Measurements from ENCODE around the gene DET1. TPM values are rescaled to one million over a fixed set of nuclear protein-coding genes. Genes with fewer than 3 reads are reported as not detected.
A peak's percentile ranks its signal among the peaks of the same experiment; 100 is the strongest.
"Not testable (repeated sequence)": the region's sequence is repeated elsewhere in the genome, so short reads cannot be mapped to it uniquely, and the experiment has no call there.

Gene DET1
- total and polyA plus RNA-seq, 2 donors from 2014 or later: 3.9 to 6.8 TPM

GRCh38 chr15:88479169-88479568 lies 67.3 kb downstream of the DET1 start:
- no peak for FAIRE-seq
- H3K27me3 ChIP-seq (ENCODE audit: control insufficient read depth, insufficient read depth, low read length): no peaks in the 10 kb centered on the region
- intact Hi-C loops (cut with DNase I): no loop called here
- peaks cover 0 to 6% (median 0%) of the 10 kb centered on the region in 3 donors for H3K4me1 ChIP-seq (ENCODE audit: control insufficient read depth in 2 of 3, insufficient read depth in 2 of 3, low read depth in 1 of 3, low read length in 3 of 3)
- no peak overlapping the region for H3K9ac ChIP-seq (ENCODE audit: low read length in 3 of 3)
- no peak overlapping the region for H3K27ac ChIP-seq (ENCODE audit: low read depth in 2 of 2, low read length in 2 of 2)
- peaks cover 3 to 21% (median 15%) of the 10 kb centered on the region in 3 donors for H3K36me3 ChIP-seq (ENCODE audit: control insufficient read depth in 2 of 3, insufficient read depth in 3 of 3, low read length in 3 of 3)
- TF ChIP-seq CTCF (IDR thresholded peaks at IDR 0.05; ENCODE audit: borderline replicate concordance, extremely low read depth, insufficient read depth): no peak
- no peaks in the 10 kb centered on the region for H3K9me3 ChIP-seq (ENCODE audit: control insufficient read depth in 2 of 3, insufficient read depth in 1 of 3, low read length in 3 of 3)
- DNase-seq: no peak
- H3K4me3 ChIP-seq (ENCODE audit: low read length in 3 of 3): no peak overlapping the region

- FAIRE-seq: no peak
- Histone ChIP-seq H3K27ac (ENCODE audit: low read depth in 2 of 2, low read length in 2 of 2) (no peak overlapping the region), H3K27me3 (ENCODE audit: control insufficient read depth, insufficient read depth, low read length) (no peaks in the 10 kb centered on the region), H3K9me3 (ENCODE audit: control insufficient read depth in 2 of 3, insufficient read depth in 1 of 3, low read length in 3 of 3) (no peaks in the 10 kb centered on the region), H3K9ac (ENCODE audit: low read length in 3 of 3) (no peak overlapping the region), H3K4me1 (ENCODE audit: control insufficient read depth in 2 of 3, insufficient read depth in 2 of 3, low read depth in 1 of 3, low read length in 3 of 3) (peaks cover 0 to 6% (median 0%) of the 10 kb centered on the region in 3 donors), H3K36me3 (ENCODE audit: control insufficient read depth in 2 of 3, insufficient read depth in 3 of 3, low read length in 3 of 3) (peaks cover 3 to 25% (median 19%) of the 10 kb centered on the region in 3 donors), H3K4me3 (ENCODE audit: low read length in 3 of 3) (no peak overlapping the region)
- intact Hi-C loops (cut with DNase I): no loop called here
- no peak for DNase-seq
- TF ChIP-seq CTCF (IDR thresholded peaks at IDR 0.05; ENCODE audit: borderline replicate concordance, extremely low read depth, insufficient read depth): no peak
These were observed 68.6 kb downstream of the DET1 start for GRCh38 chr15:88477904-88478303.

GRCh38 chr15:88477126-88477525 lies 69.4 kb downstream of the DET1 start:
- FAIRE-seq (no peak), DNase-seq (no peak)
- H3K27me3 ChIP-seq (ENCODE audit: control insufficient read depth, insufficient read depth, low read length): no peaks in the 10 kb centered on the region
- no peaks in the 10 kb centered on the region for H3K9me3 ChIP-seq (ENCODE audit: control insufficient read depth in 2 of 3, insufficient read depth in 1 of 3, low read length in 3 of 3)
- H3K9ac ChIP-seq (ENCODE audit: low read length in 3 of 3): no peak overlapping the region
- H3K4me3 ChIP-seq (ENCODE audit: low read length in 3 of 3): no peak overlapping the region
- intact Hi-C loops (cut with DNase I): no loop called here
- H3K36me3 ChIP-seq (ENCODE audit: control insufficient read depth in 2 of 3, insufficient read depth in 3 of 3, low read length in 3 of 3): peaks cover 5 to 25% (median 19%) of the 10 kb centered on the region in 3 donors
- H3K4me1 ChIP-seq (ENCODE audit: control insufficient read depth in 2 of 3, insufficient read depth in 2 of 3, low read depth in 1 of 3, low read length in 3 of 3): peaks cover 0 to 6% (median 0%) of the 10 kb centered on the region in 3 donors
- no peak for TF ChIP-seq CTCF (IDR thresholded peaks at IDR 0.05; ENCODE audit: borderline replicate concordance, extremely low read depth, insufficient read depth)
- no peak overlapping the region for H3K27ac ChIP-seq (ENCODE audit: low read depth in 2 of 2, low read length in 2 of 2)

GRCh38 chr15:88476635-88477060 lies 69.8 kb downstream of the DET1 start:
- no peak overlapping the region for H3K4me3 ChIP-seq (ENCODE audit: low read length in 3 of 3)
- FAIRE-seq (no peak), DNase-seq (peak in 3 of 5 donors; percentile 33 to 57 (median 49))
- peaks cover 5 to 25% (median 19%) of the 10 kb centered on the region in 3 donors for H3K36me3 ChIP-seq (ENCODE audit: control insufficient read depth in 2 of 3, insufficient read depth in 3 of 3, low read length in 3 of 3)
- H3K9me3 ChIP-seq (ENCODE audit: control insufficient read depth in 2 of 3, insufficient read depth in 1 of 3, low read length in 3 of 3): no peaks in the 10 kb centered on the region
- H3K9ac ChIP-seq (ENCODE audit: low read length in 3 of 3): no peak overlapping the region
- intact Hi-C loops (cut with DNase I): no loop called here
- H3K4me1 ChIP-seq (ENCODE audit: control insufficient read depth in 2 of 3, insufficient read depth in 2 of 3, low read depth in 1 of 3, low read length in 3 of 3): peaks cover 0 to 6% (median 0%) of the 10 kb centered on the region in 3 donors
- H3K27me3 ChIP-seq (ENCODE audit: control insufficient read depth, insufficient read depth, low read length): no peaks in the 10 kb centered on the region
- H3K27ac ChIP-seq (ENCODE audit: low read depth in 2 of 2, low read length in 2 of 2): no peak overlapping the region
- peak; percentile 46 for TF ChIP-seq CTCF (IDR thresholded peaks at IDR 0.05; ENCODE audit: borderline replicate concordance, extremely low read depth, insufficient read depth)

GRCh38 chr15:88473661-88474293 lies 72.7 kb downstream of the DET1 start:
- intact Hi-C loops (cut with DNase I); FAIRE-seq; H3K9ac ChIP-seq (ENCODE audit: low read length in 3 of 3); DNase-seq; H3K27ac ChIP-seq (ENCODE audit: low read depth in 2 of 2, low read length in 2 of 2); H3K4me1 ChIP-seq (ENCODE audit: control insufficient read depth in 2 of 3, insufficient read depth in 2 of 3, low read depth in 1 of 3, low read length in 3 of 3); H3K27me3 ChIP-seq (ENCODE audit: control insufficient read depth, insufficient read depth, low read length); H3K9me3 ChIP-seq (ENCODE audit: control insufficient read depth in 2 of 3, insufficient read depth in 1 of 3, low read length in 3 of 3); H3K4me3 ChIP-seq (ENCODE audit: low read length in 3 of 3): not testable (repeated sequence)
- peaks cover 5 to 25% (median 16%) of the 10 kb centered on the region in 3 donors for H3K36me3 ChIP-seq (ENCODE audit: control insufficient read depth in 2 of 3, insufficient read depth in 3 of 3, low read length in 3 of 3)
